K562 (cell line): ENCODE data around the gene TCOF1. TPM values are rescaled to one million over a fixed set of nuclear protein-coding genes. Genes with fewer than 3 reads are reported as not detected.
A peak's percentile ranks its signal among the peaks of the same experiment; 100 is the strongest.

ENCODE experiments used
- CBFA2T3 ChIP-seq: fragments of 450-650 bp; IDR thresholded peaks from 2 replicates; pipeline ENCODE4 v1.6.1; 2017
- CXXC5 ChIP-seq: fragments of 250-450 bp; sonication (Bioruptor Pico); IDR thresholded peaks from 2 replicates; pipeline ENCODE4 v1.8.0; 2022; ENCODE audit warnings: inconsistent platforms, mild to moderate bottlenecking, moderate library complexity
- MLLT1 ChIP-seq, 2 experiments: fragments of 450-650 bp; IDR thresholded peaks; 2 replicates each; pipeline ENCODE4 v1.6.1; 2016
- NFE2L1 ChIP-seq: fragments of 450-650 bp; IDR thresholded peaks from 2 replicates; pipeline ENCODE4 v1.6.1; 2016; ENCODE audit warnings: missing genetic modification characterization, low read depth, mild to moderate bottlenecking, missing compliant biosample characterization, moderate library complexity, borderline replicate concordance
- PCBP1 ChIP-seq: fragments of 200-400 bp; formaldehyde crosslinking; IDR thresholded peaks from 2 replicates; pipeline ENCODE4 v1.6.1; 2018; ENCODE audit warnings: mild to moderate bottlenecking, low read depth, low read length; ENCODE audit not compliant: poor library complexity, severe bottlenecking
- PRPF4 ChIP-seq: fragments of 200-400 bp; formaldehyde crosslinking; IDR thresholded peaks from one replicate; pipeline ENCODE4 v1.6.1; 2017; ENCODE audit warnings: low read length, low read depth, mild to moderate bottlenecking; ENCODE audit not compliant: insufficient read depth, poor library complexity, severe bottlenecking
- TRIM25 ChIP-seq: fragments of 450-650 bp; IDR thresholded peaks from 2 replicates; pipeline ENCODE4 v1.7.0; 2016; ENCODE audit warnings: borderline replicate concordance
- ZNF23 ChIP-seq: fragments of 250-450 bp; sonication (Bioruptor Pico); IDR thresholded peaks from 2 replicates; pipeline ENCODE4 v1.4.0; 2020; ENCODE audit warnings: mild to moderate bottlenecking
- ZNF408 ChIP-seq: fragments of 250-450 bp; sonication (Bioruptor Pico); IDR thresholded peaks from 2 replicates; pipeline ENCODE4 v1.4.0; 2020; ENCODE audit warnings: low read depth, mild to moderate bottlenecking, moderate library complexity
- ZNF583 ChIP-seq: fragments of 250-450 bp; sonication (Bioruptor Pico); IDR thresholded peaks from 2 replicates; pipeline ENCODE4 v1.4.0; 2020
- ZNF79 ChIP-seq: fragments of 250-450 bp; sonication (Bioruptor Pico); IDR thresholded peaks from 2 replicates; pipeline ENCODE4 v1.4.0; 2020; ENCODE audit warnings: low read depth, mild to moderate bottlenecking, moderate library complexity
- polyA plus RNA-seq, 8 experiments: library from polyadenylated mRNA; depleted of rRNA in 4 of 8; stranded (reverse) in 5 of 8; unstranded in 3 of 8; fragments of >200 nt; fragmentation: Nextera tagmentation in 2 of 8; fragmentation: Illumina TruSeq in 1 of 8; extraction: Ambion mirVana in 2 of 8; extraction: Trizol in 1 of 8; gene quantifications; 2 replicates each; pipeline versions ENCODE4 v1.2.1 to v1.2.3, GENCODE V29; 2011 to 2014; ENCODE audit warnings: inconsistent platforms in 1 of 8, missing spikeins in 1 of 8
- total RNA-seq, 7 experiments: library from RNA; depleted of rRNA in 6 of 7; stranded (reverse); fragments of >200 nt in 6 of 7; fragmentation: Illumina TruSeq in 2 of 7; extraction: Trizol in 2 of 7; gene quantifications; 2 replicates each; pipeline versions ENCODE4 v1.2.1 to v1.2.3, GENCODE V29; 2011 to 2021; ENCODE audit warnings: low replicate concordance in 1 of 7
- TF ChIP-seq, protein P1 (sequence below): fragments of 450-650 bp; conservative IDR thresholded peaks from 2 replicates; pipeline ENCODE4 v1.6.1; 2016; ENCODE audit warnings: missing genetic modification characterization, low read depth, mild to moderate bottlenecking, control low read depth, missing compliant biosample characterization
- TF ChIP-seq, protein P2 (sequence below): fragments of 450-650 bp; formaldehyde crosslinking; conservative IDR thresholded peaks from 2 replicates; pipeline ENCODE4 v1.4.0; 2022; ENCODE audit warnings: mild to moderate bottlenecking, missing genetic modification characterization
- TF ChIP-seq, protein P3 (sequence below): IDR thresholded peaks from 2 replicates; pipeline ENCODE4 v1.6.1; 2011; ENCODE audit not compliant: insufficient read length; ENCODE audit errors: extremely low read depth

Gene TCOF1
- total and polyA plus RNA-seq, 9 of the 15 experiments (the other 6 are each of a cell fraction or from before 2014, with no cell fraction given): 9.8 to 134 (median 61.7) TPM

DNA sequence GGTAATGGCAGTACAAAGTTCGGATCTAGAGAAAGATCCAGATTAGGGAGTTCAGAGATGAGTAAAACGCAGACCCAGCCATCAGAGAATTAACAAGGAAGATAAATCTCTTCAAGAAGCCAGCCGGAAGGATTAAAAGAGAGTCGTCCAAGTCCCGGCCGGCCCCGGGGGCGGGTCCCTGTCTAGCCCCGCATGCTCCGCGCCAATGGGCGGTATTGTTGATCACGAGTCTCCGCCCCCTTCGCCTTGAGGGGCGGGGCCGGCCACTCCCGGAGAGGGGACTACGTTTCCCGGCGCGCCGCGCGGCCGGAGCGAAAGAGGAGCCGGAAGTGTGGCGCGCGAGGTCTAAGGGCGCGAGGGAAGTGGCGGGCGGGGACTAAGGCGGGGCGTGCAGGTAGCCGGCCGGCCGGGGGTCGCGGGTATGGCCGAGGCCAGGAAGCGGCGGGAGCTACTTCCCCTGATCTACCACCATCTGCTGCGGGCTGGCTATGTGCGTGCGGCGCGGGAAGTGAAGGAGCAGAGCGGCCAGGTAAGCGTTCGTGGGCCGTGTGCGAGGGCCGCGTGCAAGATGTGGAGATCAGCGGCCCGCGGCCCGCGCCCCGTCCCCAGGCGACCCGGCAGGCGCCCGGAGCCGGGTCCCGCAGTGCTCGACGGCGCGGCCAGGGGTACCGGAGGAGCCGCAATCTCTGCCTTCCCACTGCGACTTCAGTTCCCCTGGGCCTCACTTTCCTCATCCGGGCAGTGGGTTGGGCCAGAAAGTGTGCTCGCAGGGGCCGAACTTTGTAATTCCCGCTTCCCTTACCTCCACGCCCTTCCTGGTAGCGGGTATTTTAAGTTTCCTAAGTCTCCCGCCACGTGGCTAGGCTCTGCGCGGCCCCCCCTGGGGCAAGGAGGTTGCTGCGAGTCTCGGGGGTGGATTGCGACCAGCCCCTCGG is at the start of gene TCOF1 (continued):
- TF ChIP-seq TRIM25 (no peak), NFE2L1 (tag) (no peak), PRPF4 (no peak), CXXC5 (CRISPR knock-in tag) (peak; percentile 78), ZNF79 (CRISPR knock-in tag) (no peak), ZNF408 (CRISPR knock-in tag) (no peak), MLLT1 (IDR thresholded peaks at IDR 0.05) (no peak), CBFA2T3 (no peak), PCBP1 (peak; percentile 34), ZNF583 (CRISPR knock-in tag) (no peak), ZNF23 (CRISPR knock-in tag) (no peak)
- TF ChIP-seq, protein P1, sequence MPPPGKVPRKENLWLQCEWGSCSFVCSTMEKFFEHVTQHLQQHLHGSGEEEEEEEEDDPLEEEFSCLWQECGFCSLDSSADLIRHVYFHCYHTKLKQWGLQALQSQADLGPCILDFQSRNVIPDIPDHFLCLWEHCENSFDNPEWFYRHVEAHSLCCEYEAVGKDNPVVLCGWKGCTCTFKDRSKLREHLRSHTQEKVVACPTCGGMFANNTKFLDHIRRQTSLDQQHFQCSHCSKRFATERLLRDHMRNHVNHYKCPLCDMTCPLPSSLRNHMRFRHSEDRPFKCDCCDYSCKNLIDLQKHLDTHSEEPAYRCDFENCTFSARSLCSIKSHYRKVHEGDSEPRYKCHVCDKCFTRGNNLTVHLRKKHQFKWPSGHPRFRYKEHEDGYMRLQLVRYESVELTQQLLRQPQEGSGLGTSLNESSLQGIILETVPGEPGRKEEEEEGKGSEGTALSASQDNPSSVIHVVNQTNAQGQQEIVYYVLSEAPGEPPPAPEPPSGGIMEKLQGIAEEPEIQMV: no peak
- TF ChIP-seq, protein P2, sequence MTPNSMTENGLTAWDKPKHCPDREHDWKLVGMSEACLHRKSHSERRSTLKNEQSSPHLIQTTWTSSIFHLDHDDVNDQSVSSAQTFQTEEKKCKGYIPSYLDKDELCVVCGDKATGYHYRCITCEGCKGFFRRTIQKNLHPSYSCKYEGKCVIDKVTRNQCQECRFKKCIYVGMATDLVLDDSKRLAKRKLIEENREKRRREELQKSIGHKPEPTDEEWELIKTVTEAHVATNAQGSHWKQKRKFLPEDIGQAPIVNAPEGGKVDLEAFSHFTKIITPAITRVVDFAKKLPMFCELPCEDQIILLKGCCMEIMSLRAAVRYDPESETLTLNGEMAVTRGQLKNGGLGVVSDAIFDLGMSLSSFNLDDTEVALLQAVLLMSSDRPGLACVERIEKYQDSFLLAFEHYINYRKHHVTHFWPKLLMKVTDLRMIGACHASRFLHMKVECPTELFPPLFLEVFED: no peak
- TF ChIP-seq, protein P3, sequence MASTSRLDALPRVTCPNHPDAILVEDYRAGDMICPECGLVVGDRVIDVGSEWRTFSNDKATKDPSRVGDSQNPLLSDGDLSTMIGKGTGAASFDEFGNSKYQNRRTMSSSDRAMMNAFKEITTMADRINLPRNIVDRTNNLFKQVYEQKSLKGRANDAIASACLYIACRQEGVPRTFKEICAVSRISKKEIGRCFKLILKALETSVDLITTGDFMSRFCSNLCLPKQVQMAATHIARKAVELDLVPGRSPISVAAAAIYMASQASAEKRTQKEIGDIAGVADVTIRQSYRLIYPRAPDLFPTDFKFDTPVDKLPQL: no peak
